ENCODE results near the gene ACOT11. TPM values are rescaled to one million over a fixed set of nuclear protein-coding genes. Genes with fewer than 3 reads are reported as not detected.

ACOT11 gene
- total and polyA plus RNA-seq, 9 of the 15 experiments (the other 6 are each of a cell fraction or from before 2014, with no cell fraction given): 0.04 to 1.2 (median 0.64) TPM; not detected in 2

- TF ChIP-seq UBTF (IDR thresholded peaks at IDR 0.05; ENCODE audit: borderline replicate concordance in 1 of 2, low read depth in 2 of 2, low read length in 2 of 2): no peak
- no peak for TF ChIP-seq MEF2A (IDR thresholded peaks at IDR 0.05; ENCODE audit: control insufficient read depth, low read depth, low read length)
- TF ChIP-seq, protein P1, sequence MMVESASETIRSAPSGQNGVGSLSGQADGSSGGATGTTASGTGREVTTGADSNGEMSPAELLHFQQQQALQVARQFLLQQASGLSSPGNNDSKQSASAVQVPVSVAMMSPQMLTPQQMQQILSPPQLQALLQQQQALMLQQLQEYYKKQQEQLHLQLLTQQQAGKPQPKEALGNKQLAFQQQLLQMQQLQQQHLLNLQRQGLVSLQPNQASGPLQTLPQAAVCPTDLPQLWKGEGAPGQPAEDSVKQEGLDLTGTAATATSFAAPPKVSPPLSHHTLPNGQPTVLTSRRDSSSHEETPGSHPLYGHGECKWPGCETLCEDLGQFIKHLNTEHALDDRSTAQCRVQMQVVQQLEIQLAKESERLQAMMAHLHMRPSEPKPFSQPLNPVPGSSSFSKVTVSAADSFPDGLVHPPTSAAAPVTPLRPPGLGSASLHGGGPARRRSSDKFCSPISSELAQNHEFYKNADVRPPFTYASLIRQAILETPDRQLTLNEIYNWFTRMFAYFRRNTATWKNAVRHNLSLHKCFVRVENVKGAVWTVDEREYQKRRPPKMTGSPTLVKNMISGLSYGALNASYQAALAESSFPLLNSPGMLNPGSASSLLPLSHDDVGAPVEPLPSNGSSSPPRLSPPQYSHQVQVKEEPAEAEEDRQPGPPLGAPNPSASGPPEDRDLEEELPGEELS (CRISPR knock-in tag; IDR thresholded peaks at IDR 0.05; ENCODE audit: borderline replicate concordance): no peak
- no peak for TF ChIP-seq ZNF175 (CRISPR knock-in tag; IDR thresholded peaks at IDR 0.05; ENCODE audit: low read depth)
- no peak for TF ChIP-seq CEBPG (CRISPR knock-in tag; IDR thresholded peaks at IDR 0.05)
- no peak for TF ChIP-seq CEBPG (tag; conservative IDR thresholded peaks at IDR 0.05 in 1 of 2, IDR thresholded peaks at IDR 0.05 in 1 of 2)
- TF ChIP-seq NFIC (IDR thresholded peaks at IDR 0.05): peak; percentile 76
- TF ChIP-seq TSC22D4 (tag; IDR thresholded peaks at IDR 0.05): no peak
- TF ChIP-seq, protein P2, sequence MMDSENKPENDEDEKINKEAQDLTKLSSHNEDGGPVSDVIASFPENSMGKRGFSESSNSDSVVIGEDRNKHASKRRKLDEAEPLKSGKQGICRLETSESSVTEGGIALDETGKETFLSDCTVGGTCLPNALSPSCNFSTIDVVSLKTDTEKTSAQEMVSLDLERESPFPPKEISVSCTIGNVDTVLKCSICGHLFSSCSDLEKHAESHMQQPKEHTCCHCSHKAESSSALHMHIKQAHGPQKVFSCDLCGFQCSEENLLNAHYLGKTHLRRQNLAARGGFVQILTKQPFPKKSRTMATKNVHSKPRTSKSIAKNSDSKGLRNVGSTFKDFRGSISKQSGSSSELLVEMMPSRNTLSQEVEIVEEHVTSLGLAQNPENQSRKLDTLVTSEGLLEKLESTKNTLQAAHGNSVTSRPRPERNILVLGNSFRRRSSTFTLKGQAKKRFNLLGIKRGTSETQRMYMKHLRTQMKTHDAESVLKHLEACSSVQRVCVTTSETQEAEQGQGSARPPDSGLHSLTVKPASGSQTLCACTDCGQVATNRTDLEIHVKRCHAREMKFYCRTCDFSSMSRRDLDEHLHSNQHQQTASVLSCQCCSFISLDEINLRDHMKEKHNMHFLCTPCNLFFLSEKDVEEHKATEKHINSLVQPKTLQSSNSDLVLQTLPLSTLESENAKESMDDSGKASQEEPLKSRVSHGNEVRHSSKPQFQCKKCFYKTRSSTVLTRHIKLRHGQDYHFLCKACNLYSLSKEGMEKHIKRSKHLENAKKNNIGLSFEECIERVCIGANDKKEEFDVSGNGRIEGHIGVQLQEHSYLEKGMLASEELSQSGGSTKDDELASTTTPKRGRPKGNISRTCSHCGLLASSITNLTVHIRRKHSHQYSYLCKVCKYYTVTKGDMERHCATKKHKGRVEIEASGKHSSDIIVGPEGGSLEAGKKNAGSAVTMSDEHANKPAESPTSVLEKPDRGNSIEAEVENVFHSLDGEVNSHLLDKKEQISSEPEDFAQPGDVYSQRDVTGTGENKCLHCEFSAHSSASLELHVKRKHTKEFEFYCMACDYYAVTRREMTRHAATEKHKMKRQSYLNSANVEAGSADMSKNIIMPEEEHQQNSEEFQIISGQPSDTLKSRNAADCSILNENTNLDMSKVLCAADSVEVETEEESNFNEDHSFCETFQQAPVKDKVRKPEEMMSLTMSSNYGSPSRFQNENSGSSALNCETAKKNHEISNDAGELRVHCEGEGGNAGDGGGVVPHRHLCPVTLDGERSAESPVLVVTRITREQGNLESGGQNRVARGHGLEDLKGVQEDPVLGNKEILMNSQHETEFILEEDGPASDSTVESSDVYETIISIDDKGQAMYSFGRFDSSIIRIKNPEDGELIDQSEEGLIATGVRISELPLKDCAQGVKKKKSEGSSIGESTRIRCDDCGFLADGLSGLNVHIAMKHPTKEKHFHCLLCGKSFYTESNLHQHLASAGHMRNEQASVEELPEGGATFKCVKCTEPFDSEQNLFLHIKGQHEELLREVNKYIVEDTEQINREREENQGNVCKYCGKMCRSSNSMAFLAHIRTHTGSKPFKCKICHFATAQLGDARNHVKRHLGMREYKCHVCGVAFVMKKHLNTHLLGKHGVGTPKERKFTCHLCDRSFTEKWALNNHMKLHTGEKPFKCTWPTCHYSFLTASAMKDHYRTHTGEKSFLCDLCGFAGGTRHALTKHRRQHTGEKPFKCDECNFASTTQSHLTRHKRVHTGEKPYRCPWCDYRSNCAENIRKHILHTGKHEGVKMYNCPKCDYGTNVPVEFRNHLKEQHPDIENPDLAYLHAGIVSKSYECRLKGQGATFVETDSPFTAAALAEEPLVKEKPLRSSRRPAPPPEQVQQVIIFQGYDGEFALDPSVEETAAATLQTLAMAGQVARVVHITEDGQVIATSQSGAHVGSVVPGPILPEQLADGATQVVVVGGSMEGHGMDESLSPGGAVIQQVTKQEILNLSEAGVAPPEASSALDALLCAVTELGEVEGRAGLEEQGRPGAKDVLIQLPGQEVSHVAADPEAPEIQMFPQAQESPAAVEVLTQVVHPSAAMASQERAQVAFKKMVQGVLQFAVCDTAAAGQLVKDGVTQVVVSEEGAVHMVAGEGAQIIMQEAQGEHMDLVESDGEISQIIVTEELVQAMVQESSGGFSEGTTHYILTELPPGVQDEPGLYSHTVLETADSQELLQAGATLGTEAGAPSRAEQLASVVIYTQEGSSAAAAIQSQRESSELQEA (IDR thresholded peaks at IDR 0.05; ENCODE audit: low read depth): no peak
- TF ChIP-seq NFRKB (IDR thresholded peaks at IDR 0.05; ENCODE audit: low read depth): no peak
- peak; percentile 63; the same call in 1 of the 2 replicates for TF ChIP-seq ZNF589 (CRISPR knock-in tag; IDR thresholded peaks at IDR 0.05; ENCODE audit: low read depth)
- TF ChIP-seq ZNF224 (CRISPR knock-in tag; IDR thresholded peaks at IDR 0.05): no peak
- TF ChIP-seq SRSF9 (IDR thresholded peaks at IDR 0.05; ENCODE audit: borderline replicate concordance, low read depth, low read length): no peak
- no peak for TF ChIP-seq SIN3A (IDR thresholded peaks at IDR 0.05; ENCODE audit: borderline replicate concordance in 2 of 2, control insufficient read depth in 1 of 2, low read depth in 2 of 2, low read length in 2 of 2)
These were observed 29.6 kb downstream of the ACOT11 start (continued) for GRCh38 chr1:54577612-54578011.
